H9 (cell line): ENCODE data around the gene TYW1. TPM values are rescaled to one million over a fixed set of nuclear protein-coding genes. Genes with fewer than 3 reads are reported as not detected.
"Not testable (repeated sequence)": the region's sequence is repeated elsewhere in the genome, so short reads cannot be mapped to it uniquely, and the experiment has no call there.

Experiments used
- DNase-seq: peaks from one replicate; pipeline ENCODE4 v3.0.0-alpha.2; 2017
- H2AFZ ChIP-seq: one replicate; pipeline ENCODE4 v1.6.1; 2013; ENCODE audit warnings: mild to moderate bottlenecking, low read length, control low read depth, moderate library complexity
- H2AK5ac ChIP-seq: 2 replicates; pipeline ENCODE4 v1.6.1; 2013; ENCODE audit warnings: low read length, control low read depth, mixed read lengths; ENCODE audit not compliant: insufficient read length
- H2BK120ac ChIP-seq: one replicate; pipeline ENCODE4 v1.6.1; 2013; ENCODE audit warnings: low read depth, mild to moderate bottlenecking, low read length, control low read depth, inconsistent platforms; ENCODE audit not compliant: poor library complexity, severe bottlenecking
- H2BK12ac ChIP-seq: 2 replicates; pipeline ENCODE4 v1.6.1; 2013; ENCODE audit warnings: low read length, control low read depth, mixed read lengths, low read depth; ENCODE audit not compliant: insufficient read length
- H2BK15ac ChIP-seq: 2 replicates; pipeline ENCODE4 v1.6.1; 2013; ENCODE audit warnings: low read depth, low read length, control low read depth
- H2BK20ac ChIP-seq: one replicate; pipeline ENCODE4 v1.6.1; 2013; ENCODE audit warnings: low read depth, mild to moderate bottlenecking, low read length, control low read depth, inconsistent platforms; ENCODE audit not compliant: poor library complexity, severe bottlenecking
- H2BK5ac ChIP-seq: 2 replicates; pipeline ENCODE4 v1.6.1; 2013; ENCODE audit warnings: low read length, control low read depth, mixed read lengths; ENCODE audit not compliant: insufficient read length
- H3K14ac ChIP-seq: 2 replicates; pipeline ENCODE4 v1.6.1; 2013; ENCODE audit warnings: low read length, control low read depth; ENCODE audit not compliant: insufficient read depth
- H3K18ac ChIP-seq: 2 replicates; pipeline ENCODE4 v1.6.1; 2013; ENCODE audit warnings: low read depth, mild to moderate bottlenecking, mixed read lengths, low read length, control low read depth; ENCODE audit not compliant: insufficient read length
- H3K23ac ChIP-seq: 2 replicates; pipeline ENCODE4 v1.6.1; 2013; ENCODE audit warnings: low read length, control low read depth, mixed read lengths, low read depth; ENCODE audit not compliant: insufficient read length
- H3K23me2 ChIP-seq: 2 replicates; pipeline ENCODE4 v1.6.1; 2013; ENCODE audit warnings: low read depth, mild to moderate bottlenecking, mixed read lengths, low read length, control low read depth; ENCODE audit not compliant: insufficient read length, poor library complexity, severe bottlenecking
- H3K27ac ChIP-seq: 2 replicates; pipeline ENCODE4 v1.5.1; 2013; ENCODE audit warnings: low read length, control low read depth, mixed read lengths, low read depth; ENCODE audit not compliant: insufficient read length
- H3K27me3 ChIP-seq: 2 replicates; pipeline ENCODE4 v1.6.1; 2013; ENCODE audit warnings: low read length, control low read depth, inconsistent platforms; ENCODE audit not compliant: insufficient read depth
- H3K4ac ChIP-seq: 2 replicates; pipeline ENCODE4 v1.6.1; 2013; ENCODE audit warnings: low read depth, mild to moderate bottlenecking, control low read depth, inconsistent platforms, low read length, moderate library complexity
- H3K4me1 ChIP-seq: 2 replicates; pipeline ENCODE4 v1.6.1; 2013; ENCODE audit warnings: low read length, control low read depth, inconsistent platforms; ENCODE audit not compliant: insufficient read depth
- H3K4me2 ChIP-seq: 2 replicates; pipeline ENCODE4 v1.6.1; 2013; ENCODE audit warnings: low read length, control low read depth, mixed read lengths; ENCODE audit not compliant: insufficient read length, insufficient read depth
- H3K56ac ChIP-seq: 2 replicates; pipeline ENCODE4 v1.6.1; 2013; ENCODE audit warnings: low read depth, mild to moderate bottlenecking, mixed read lengths, low read length, control low read depth; ENCODE audit not compliant: insufficient read length
- H3K79me1 ChIP-seq: 2 replicates; pipeline ENCODE4 v1.6.1; 2013; ENCODE audit warnings: low read depth, mild to moderate bottlenecking, moderate library complexity, low read length, control low read depth, inconsistent platforms; ENCODE audit not compliant: insufficient read depth, poor library complexity, severe bottlenecking
- H3K79me2 ChIP-seq: 2 replicates; pipeline ENCODE4 v1.6.1; 2013; ENCODE audit warnings: low read length, control low read depth, inconsistent platforms; ENCODE audit not compliant: insufficient read depth
- H3K9ac ChIP-seq: 2 replicates; pipeline ENCODE4 v1.6.1; 2013; ENCODE audit warnings: low read length, control low read depth, mixed read lengths; ENCODE audit not compliant: insufficient read length; ENCODE audit errors: extremely low read depth
- H3K9me3 ChIP-seq: one replicate; pipeline ENCODE4 v1.6.1; 2013; ENCODE audit warnings: low read depth, low read length, inconsistent platforms; ENCODE audit not compliant: control insufficient read depth
- H3T11ph ChIP-seq: one replicate; pipeline ENCODE4 v1.6.1; 2013; ENCODE audit warnings: mild to moderate bottlenecking, low read length, control low read depth, inconsistent platforms
- H4K20me1 ChIP-seq: one replicate; pipeline ENCODE4 v1.6.1; 2013; ENCODE audit not compliant: control insufficient read depth, insufficient read length, insufficient read depth
- H4K5ac ChIP-seq: 2 replicates; pipeline ENCODE4 v1.6.1; 2013; ENCODE audit warnings: low read depth, mild to moderate bottlenecking, mixed read lengths, low read length, control low read depth; ENCODE audit not compliant: insufficient read length
- H4K8ac ChIP-seq: replicated peaks from 2 replicates; pipeline ENCODE4 v1.6.1; 2013; ENCODE audit warnings: low read length, control low read depth, mixed read lengths, low read depth; ENCODE audit not compliant: insufficient read length
- H4K91ac ChIP-seq: 2 replicates; pipeline ENCODE4 v1.6.1; 2013; ENCODE audit warnings: low read depth, mild to moderate bottlenecking, moderate library complexity, mixed read lengths, low read length, control low read depth; ENCODE audit not compliant: insufficient read length
- H3K27ac Mint-ChIP-seq, 3 experiments: 2 replicates in 2 of 3; 3 replicates in 1 of 3; pipeline ENCODE4 v1.8.0; 2020 to 2021; ENCODE audit warnings: mixed read lengths in 3 of 3, mild to moderate bottlenecking in 1 of 3, moderate library complexity in 1 of 3
- H3K27me3 Mint-ChIP-seq: 2 replicates; pipeline ENCODE4 v1.8.0; 2021; ENCODE audit warnings: low read depth, mild to moderate bottlenecking, moderate library complexity, mixed read lengths
- H3K36me3 Mint-ChIP-seq, 3 experiments: 2 replicates in 2 of 3; 3 replicates in 1 of 3; pipeline ENCODE4 v1.8.0; 2020 to 2021; ENCODE audit warnings: low read depth in 3 of 3, mixed read lengths in 3 of 3; ENCODE audit not compliant: insufficient read depth in 1 of 3
- H3K4me1 Mint-ChIP-seq, 2 experiments: 2 replicates each; pipeline ENCODE4 v1.8.0; 2020; ENCODE audit warnings: mixed read lengths in 2 of 2
- H3K4me3 Mint-ChIP-seq, 2 experiments: 2 replicates in 1 of 2; 3 replicates in 1 of 2; pipeline ENCODE4 v1.8.0; 2020 to 2021; ENCODE audit warnings: mild to moderate bottlenecking in 2 of 2, mixed read lengths in 2 of 2, moderate library complexity in 1 of 2
- H3K9me3 Mint-ChIP-seq, 2 experiments: 2 replicates in 1 of 2; 3 replicates in 1 of 2; pipeline ENCODE4 v1.8.0; 2020; ENCODE audit warnings: mild to moderate bottlenecking in 2 of 2, mixed read lengths in 2 of 2, moderate library complexity in 1 of 2
- WGBS: extraction: QIAGEN DNeasy Blood & Tissue Kit; methylation state at CpG from one replicate; pipeline ENCODE4 v1.1.7; 2013; ENCODE audit warnings: missing lambda C conversion rate, low lambda C conversion rate, mixed read lengths; ENCODE audit not compliant: insufficient read length; ENCODE audit errors: extremely low coverage; 5-methylcytosine and 5-hydroxymethylcytosine counted together
- total RNA-seq: library from RNA; stranded (reverse); gene quantifications from 2 replicates; pipeline ENCODE4 v1.2.1, GENCODE V29; 2021

Gene TYW1
- total RNA-seq, 1 experiment from 2014 or later = 22.3 TPM

DNA sequence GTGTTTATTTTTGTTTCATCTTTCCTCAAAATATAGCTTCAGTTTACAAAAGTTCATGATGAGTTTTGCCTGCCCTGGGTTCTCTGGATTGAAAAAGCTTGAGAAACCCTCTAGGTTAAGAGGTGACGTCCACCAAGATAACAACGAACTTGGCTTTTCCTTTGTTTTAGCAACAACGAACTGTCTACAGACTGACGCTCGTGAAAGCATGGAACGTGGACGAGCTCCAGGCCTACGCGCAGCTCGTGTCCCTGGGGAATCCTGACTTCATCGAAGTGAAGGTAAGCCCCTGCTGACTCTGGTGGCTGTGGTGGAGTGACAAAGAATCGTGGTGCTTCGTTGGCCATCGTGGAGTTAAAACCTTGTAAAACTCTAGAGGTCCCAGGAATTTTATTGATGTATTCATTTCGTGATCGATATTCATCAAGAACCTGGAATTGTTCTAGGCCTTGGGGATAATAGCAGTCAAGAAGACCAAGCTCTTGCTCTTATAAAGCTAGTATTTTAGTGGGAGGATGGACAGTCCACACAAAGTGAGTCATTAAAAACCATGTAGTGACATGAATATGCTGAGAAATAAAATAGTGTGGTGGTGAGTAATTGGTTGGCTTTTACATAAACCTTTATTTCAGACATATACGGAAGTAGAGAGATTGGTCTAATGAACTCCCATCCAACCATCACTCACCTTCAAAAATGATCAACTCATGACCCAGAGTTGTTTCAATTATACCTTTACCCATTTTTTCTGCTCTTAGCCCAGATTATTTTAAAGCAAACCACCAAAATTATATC lies 186.5 kb downstream of the TYW1 start:
- not testable (repeated sequence) for H3K23me2 ChIP-seq, H3K4ac ChIP-seq, H4K5ac ChIP-seq, H3K23ac ChIP-seq, H3K4me1 Mint-ChIP-seq, H3K79me2 ChIP-seq, H3K27me3 ChIP-seq, H3K9me3 ChIP-seq, H3T11ph ChIP-seq, H4K91ac ChIP-seq, H2BK120ac ChIP-seq, H3K4me2 ChIP-seq, H3K4me1 ChIP-seq, H2BK5ac ChIP-seq, H2AK5ac ChIP-seq, H3K27me3 Mint-ChIP-seq, H4K8ac ChIP-seq, H2BK12ac ChIP-seq, H2BK20ac ChIP-seq, H2AFZ ChIP-seq, H3K27ac ChIP-seq, H3K14ac ChIP-seq, H3K36me3 Mint-ChIP-seq, H3K18ac ChIP-seq, H3K56ac ChIP-seq, H3K9ac ChIP-seq, H3K9me3 Mint-ChIP-seq, H2BK15ac ChIP-seq, DNase-seq, H3K4me3 Mint-ChIP-seq, H4K20me1 ChIP-seq, H3K79me1 ChIP-seq
- no CpG with 5 or more reads among the region's 17 CpGs for WGBS
- H3K27ac Mint-ChIP-seq = peak overlapping the region in 1 of 3 experiments; percentile 45; a peak in 1 of 7 replicates

DNA sequence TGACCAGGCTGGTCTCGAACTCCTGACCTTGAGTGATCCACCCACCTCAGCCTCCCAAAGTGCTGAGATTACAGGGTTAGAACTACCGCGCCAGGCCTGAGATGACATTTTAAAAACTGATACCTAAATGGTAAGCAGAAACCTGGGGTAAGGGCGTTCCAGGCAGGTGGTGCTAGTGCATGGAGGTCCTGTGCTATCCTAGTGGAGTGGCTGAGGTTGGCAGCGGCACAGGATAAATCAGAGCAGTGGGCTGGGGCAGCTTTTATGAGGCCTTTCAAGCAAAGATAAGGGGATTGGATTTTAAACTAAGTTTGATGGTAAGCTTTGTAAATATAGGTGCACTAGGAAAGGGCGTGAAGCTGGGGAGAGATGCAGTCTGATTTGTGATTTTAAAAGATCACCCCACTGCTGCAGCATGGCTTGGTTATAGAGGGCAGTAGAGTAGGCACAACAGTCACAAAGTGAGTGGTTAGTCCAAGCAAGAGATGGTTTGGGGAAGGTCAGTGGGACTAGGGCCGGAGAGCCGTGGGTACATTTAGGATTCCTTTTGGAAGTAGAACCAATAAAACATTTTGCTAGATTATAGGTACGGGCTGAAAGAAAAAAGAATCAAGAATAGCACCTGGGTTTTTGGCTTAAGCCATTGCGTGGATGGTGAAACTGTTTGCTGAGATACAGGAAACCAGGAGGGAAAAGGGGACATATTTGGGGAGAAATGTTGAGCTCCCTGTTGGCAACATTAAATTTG lies 188.5 kb downstream of the TYW1 start:
- WGBS = no CpG with 5 or more reads among the region's 10 CpGs
- H3K27me3 Mint-ChIP-seq, H3T11ph ChIP-seq, H3K79me2 ChIP-seq, H3K27me3 ChIP-seq, H2BK20ac ChIP-seq, H3K9me3 ChIP-seq, H3K4me1 ChIP-seq, H3K56ac ChIP-seq, H4K5ac ChIP-seq, H3K23ac ChIP-seq, H2AK5ac ChIP-seq, H3K18ac ChIP-seq, H2AFZ ChIP-seq, H3K4me3 Mint-ChIP-seq, H3K4me2 ChIP-seq, H2BK120ac ChIP-seq, DNase-seq, H3K23me2 ChIP-seq, H3K36me3 Mint-ChIP-seq, H3K14ac ChIP-seq, H2BK15ac ChIP-seq, H2BK12ac ChIP-seq, H3K4ac ChIP-seq, H3K9me3 Mint-ChIP-seq, H2BK5ac ChIP-seq, H4K91ac ChIP-seq, H4K8ac ChIP-seq, H3K27ac ChIP-seq, H3K79me1 ChIP-seq, H4K20me1 ChIP-seq, H3K9ac ChIP-seq: not testable (repeated sequence)
- Mint-ChIP-seq H3K27ac (peak overlapping the region in 2 of 3 experiments; percentile 82 to 88; a peak in 3 of 7 replicates), H3K4me1 (peaks cover 15% of the 10 kb centered on the region in 2 experiments)
